HepG2 (cell line): ENCODE data around the gene OBSL1. TPM values are rescaled to one million over a fixed set of nuclear protein-coding genes. Genes with fewer than 3 reads are reported as not detected.

ENCODE experiments used
- DPF2 ChIP-seq: sonication (generic); formaldehyde crosslinking; IDR thresholded peaks from 2 replicates; pipeline ENCODE4 v1.4.0; 2020; ENCODE audit warnings: mild to moderate bottlenecking, low read depth, missing genetic modification reagents, borderline replicate concordance
- PHF5A ChIP-seq: IDR thresholded peaks from one replicate; pipeline ENCODE4 v1.6.1; 2018; ENCODE audit warnings: low read depth, missing genetic modification reagents; ENCODE audit not compliant: unreplicated experiment
- PPARG ChIP-seq: conservative IDR thresholded peaks from 2 replicates; pipeline ENCODE4 v1.6.1; 2016; ENCODE audit warnings: missing biosample characterization, missing genetic modification reagents
- REXO4 ChIP-seq: sonication (generic); formaldehyde crosslinking; IDR thresholded peaks from 2 replicates; pipeline ENCODE4 v1.8.0; 2022; ENCODE audit warnings: missing genetic modification reagents, mild to moderate bottlenecking, borderline replicate concordance
- SOX13 ChIP-seq, 3 experiments: fragments of 450-650 bp in 1 of 3; sonication (generic) in 1 of 3; formaldehyde crosslinking in 1 of 3; IDR thresholded peaks in 2 of 3; conservative IDR thresholded peaks in 1 of 3; 2 replicates each; pipeline versions ENCODE4 v1.5.0 to v1.6.1; 2016 to 2020; ENCODE audit warnings: antibody characterized with exemption in 1 of 3, mild to moderate bottlenecking in 1 of 3, missing compliant biosample characterization in 1 of 3, missing genetic modification reagents in 1 of 3, moderate library complexity in 1 of 3
- ZNF318 ChIP-seq: sonication (generic); formaldehyde crosslinking; IDR thresholded peaks from 2 replicates; pipeline ENCODE4 v1.4.0; 2020; ENCODE audit warnings: mild to moderate bottlenecking, missing genetic modification reagents
- ZNF703 ChIP-seq: sonication (generic); formaldehyde crosslinking; IDR thresholded peaks from 2 replicates; pipeline ENCODE4 v1.5.1; 2020; ENCODE audit warnings: missing genetic modification reagents, mild to moderate bottlenecking, moderate library complexity, borderline replicate concordance
- ZSCAN20 ChIP-seq: sonication (generic); formaldehyde crosslinking; IDR thresholded peaks from 2 replicates; pipeline ENCODE4 v1.4.0; 2020; ENCODE audit warnings: missing genetic modification reagents, mild to moderate bottlenecking, borderline replicate concordance
- ZSCAN30 ChIP-seq: sonication (generic); formaldehyde crosslinking; IDR thresholded peaks from 2 replicates; pipeline ENCODE4 v1.5.0; 2020; ENCODE audit warnings: mild to moderate bottlenecking, missing genetic modification reagents
- polyA plus RNA-seq, 8 experiments: library from polyadenylated mRNA; depleted of rRNA in 3 of 8; stranded (reverse) in 7 of 8; unstranded in 1 of 8; fragments of >200 nt; fragmentation: Illumina TruSeq in 4 of 8; extraction: Trizol in 4 of 8; gene quantifications; 2 replicates each; pipeline versions ENCODE4 v1.2.1 to v1.2.3, GENCODE V29; 2011 to 2016; ENCODE audit warnings: low read depth in 4 of 8, missing spikeins in 1 of 8, mixed read lengths in 1 of 8; ENCODE audit not compliant: insufficient read depth in 1 of 8
- total RNA-seq, 5 experiments: library from RNA; depleted of rRNA; stranded (reverse); fragments of >200 nt; fragmentation: Illumina TruSeq; extraction: Trizol; gene quantifications; 2 replicates each; pipeline ENCODE4 v1.2.3, GENCODE V29; 2016; ENCODE audit warnings: low read depth in 1 of 5

OBSL1 gene
- total and polyA plus RNA-seq, 2 of the 13 experiments (the other 11 are each of a cell fraction or from before 2014, with no cell fraction given): 86.7 to 218 TPM

- TF ChIP-seq ZSCAN30: no peak
- TF ChIP-seq REXO4 (CRISPR knock-in tag): no peak
- no peak for TF ChIP-seq SOX13 (IDR thresholded peaks at IDR 0.05)
- no peak for TF ChIP-seq SOX13 (CRISPR knock-in tag; conservative IDR thresholded peaks at IDR 0.05 in 1 of 2, IDR thresholded peaks at IDR 0.05 in 1 of 2)
- TF ChIP-seq DPF2: no peak
- peak; percentile 60 for TF ChIP-seq PPARG (CRISPR knock-in tag)
- TF ChIP-seq ZNF318 (CRISPR knock-in tag): peak; percentile 59; the same call in 1 of the 2 replicates
- no peak for TF ChIP-seq ZNF703 (CRISPR knock-in tag)
- no peak for TF ChIP-seq ZSCAN20
- peak; percentile 48 for TF ChIP-seq PHF5A
These were observed 29.6 kb downstream of the OBSL1 start (continued) for GRCh38 chr2:219541611-219542180.
